NCI-H748 (cell line): ENCODE measurements around the gene SLC20A1.
"Not testable (repeated sequence)": the region's sequence is repeated elsewhere in the genome, so short reads cannot be mapped to it uniquely, and the experiment has no call there.

ENCODE experiments used
- DNase-seq: peaks from one replicate; lab custom pipeline; 2025; ENCODE audit not compliant: unreplicated experiment; lab: John Stamatoyannopoulos, UW

SLC20A1 gene

DNA sequence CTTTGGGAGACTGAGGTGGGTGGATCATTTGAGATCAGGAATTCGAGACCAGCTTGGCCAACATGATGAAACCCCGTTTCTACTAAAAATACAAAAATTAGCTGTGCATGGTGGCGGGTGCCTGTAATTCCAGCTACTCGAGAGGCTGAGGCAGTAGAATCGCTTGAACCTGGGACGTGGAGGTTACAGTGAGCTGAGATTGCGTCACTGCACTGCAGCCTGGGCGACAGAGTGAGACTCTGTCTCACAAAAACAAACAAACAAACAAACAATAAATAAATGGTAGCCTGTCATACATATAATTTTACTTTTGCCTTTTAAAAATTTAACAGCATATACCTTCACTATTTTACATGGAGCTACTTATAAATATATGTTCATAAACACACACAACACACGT lies 61.2 kb downstream of the SLC20A1 start:
- DNase-seq = not testable (repeated sequence)

DNA sequence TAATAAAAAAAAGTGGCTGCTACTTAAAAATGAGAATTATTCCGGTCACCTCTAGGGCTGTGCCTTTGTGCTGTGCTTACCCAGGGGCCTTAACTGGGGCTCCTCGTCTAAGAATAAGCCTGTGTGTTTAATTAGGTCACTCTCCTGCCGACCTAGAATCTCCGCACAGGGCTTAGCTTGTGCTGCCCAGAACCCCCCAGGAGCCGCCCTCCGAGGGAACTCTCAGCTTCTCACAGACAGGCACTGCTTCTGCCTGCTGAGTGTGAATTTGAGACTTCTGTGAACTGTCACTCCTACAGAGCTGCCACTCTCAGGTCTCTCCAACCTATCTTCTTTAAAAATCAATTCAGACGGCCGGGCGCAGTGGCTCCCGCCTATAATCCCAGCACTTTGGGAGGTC lies 63.2 kb downstream of the SLC20A1 start:
- no peak for DNase-seq

DNA sequence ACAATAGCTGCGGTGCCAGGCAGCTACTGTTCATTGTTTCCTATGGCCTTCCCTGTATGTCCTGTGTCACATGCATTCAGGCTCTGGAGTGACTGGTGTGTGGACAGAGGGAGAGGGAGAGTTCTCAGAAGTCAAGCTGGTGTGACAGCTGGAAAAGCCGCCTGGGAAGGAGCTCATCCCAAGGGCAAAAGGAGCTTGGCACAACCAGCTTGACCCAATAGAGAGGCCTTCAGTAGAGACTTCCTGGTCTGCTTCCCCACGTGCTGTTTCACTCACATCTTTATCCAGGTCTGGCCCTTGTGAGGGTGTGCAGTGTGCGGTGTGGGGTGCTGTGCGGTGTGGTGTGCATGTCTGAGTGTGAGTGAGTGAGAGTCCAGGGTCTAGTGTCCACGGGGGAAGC lies 64.0 kb downstream of the SLC20A1 start:
- DNase-seq = no peak

DNA sequence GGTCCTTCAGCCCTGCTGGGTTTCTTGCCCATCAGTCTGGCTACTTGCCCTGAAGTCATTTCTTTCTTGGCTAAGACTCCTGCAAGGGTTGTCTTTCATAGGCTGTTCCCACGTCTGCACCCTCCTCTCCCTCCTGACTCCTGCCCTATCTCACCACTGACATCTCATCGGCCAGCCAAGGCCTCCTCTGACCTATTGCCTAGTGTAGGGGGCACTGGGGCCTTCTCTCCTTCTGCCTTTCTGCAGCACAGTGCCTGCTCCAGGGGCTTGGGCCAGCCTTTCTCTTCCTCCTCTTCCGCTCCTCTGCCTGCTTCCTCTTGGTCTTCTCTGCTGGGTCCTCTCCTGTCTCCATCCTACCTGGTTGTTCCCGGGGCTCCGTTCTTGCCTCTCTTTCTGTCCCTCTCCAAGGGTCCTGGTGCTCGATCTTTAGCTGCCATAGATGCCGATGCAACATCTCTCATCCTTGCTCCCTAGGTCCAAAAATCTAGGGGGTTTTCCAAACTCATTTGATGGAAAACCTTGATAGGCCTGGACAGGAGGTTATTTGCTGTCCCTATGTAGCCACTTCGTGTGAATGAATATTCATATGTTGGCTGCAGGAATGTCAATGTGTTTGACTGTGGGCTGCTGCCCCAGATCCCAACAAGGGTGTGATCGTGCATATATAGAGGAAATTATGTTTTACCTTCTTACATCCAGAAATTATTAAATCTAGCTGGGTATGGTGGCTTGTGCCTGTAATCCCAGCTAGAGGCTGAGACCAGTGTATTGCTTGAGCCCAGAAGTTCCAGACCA lies 65.4 kb downstream of the SLC20A1 start:
- no peak for DNase-seq

DNA sequence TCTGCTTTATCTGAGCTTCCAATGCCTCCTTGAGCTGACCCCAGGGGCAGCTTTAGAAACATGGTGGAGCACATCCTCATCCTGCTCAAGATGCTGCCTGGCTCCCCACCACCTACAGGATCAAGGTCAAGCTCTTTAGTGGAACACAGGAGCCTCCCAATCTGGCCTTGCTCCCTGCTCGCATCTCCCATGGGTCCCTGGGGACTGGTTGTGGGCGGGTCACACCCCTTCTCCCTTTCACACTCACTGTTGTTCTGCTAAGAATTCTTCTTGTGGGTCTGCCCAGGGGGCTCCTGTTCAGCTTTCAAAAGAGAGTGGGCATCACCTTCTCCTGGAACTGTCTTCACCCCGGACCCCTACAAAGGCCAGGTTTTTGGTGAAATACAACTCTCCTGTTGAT lies 66.7 kb downstream of the SLC20A1 start:
- DNase-seq = no peak

DNA sequence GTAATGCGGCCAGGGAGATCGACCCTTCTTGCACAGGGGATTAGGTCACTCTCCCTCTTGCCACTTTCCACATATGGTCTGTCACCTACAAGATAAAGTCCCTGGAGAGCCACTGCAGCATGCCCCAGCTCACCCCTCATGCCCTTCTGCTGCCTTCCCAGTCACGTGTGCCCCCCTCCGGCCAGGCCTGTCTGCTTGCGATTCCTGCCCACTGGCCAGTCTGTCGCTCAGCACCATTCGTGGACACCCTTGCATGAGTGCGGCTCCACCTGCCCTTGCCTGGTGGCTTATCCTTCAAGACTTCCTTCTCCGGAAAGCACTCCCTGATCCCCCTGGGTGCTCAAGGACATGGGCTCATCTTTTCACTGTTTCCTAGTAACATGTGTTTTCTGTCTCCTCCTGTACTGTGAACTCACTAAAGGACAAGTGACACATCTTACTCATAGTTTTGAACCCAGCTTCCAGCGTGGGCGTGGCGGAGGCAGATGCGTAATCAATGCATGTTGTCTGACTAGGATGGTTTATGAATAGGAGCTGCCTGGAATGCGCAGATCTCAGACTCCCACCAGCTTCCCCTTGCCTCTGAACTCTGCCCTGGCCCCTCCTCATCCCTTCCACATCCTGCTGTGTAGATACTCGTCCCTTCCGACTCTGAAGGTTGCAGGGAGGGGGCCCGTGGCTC lies 67.3 kb downstream of the SLC20A1 start:
- DNase-seq = no peak
